ENCODE results near the gene QRFP. TPM values are rescaled to one million over a fixed set of nuclear protein-coding genes. Genes with fewer than 3 reads are reported as not detected.

The QRFP gene
- polyA plus RNA-seq, 3 donors: 0.18 to 0.60 (median 0.21) TPM

DNA sequence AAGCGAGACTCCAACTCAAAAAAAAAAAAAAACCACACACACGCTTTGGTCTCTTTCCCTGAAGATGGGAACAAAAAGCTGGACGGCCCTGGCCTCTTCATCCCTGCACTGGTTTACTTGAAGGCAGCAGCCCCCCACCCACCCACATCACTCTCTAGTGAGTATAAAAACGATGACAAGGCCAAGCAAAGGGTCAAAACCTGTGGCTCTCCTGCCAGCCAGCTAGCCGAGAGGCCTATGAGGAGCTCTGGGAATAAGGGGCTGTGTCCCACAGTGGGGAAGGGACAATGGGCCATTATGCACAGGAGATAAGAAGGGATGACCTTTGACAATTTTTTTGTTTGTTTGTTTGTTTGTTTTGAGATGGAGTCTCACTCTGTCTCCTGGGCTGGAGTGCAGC is 13.1 kb downstream of the QRFP start:
- no peaks in the 10 kb centered on the region for H3K27me3 ChIP-seq (ENCODE audit: control insufficient read depth in 2 of 2, insufficient read depth in 2 of 2, low read length in 2 of 2)
- H3K79me2 ChIP-seq (ENCODE audit: insufficient read depth, low read length): no peaks in the 10 kb centered on the region
- H3K36me3 ChIP-seq (replicated peaks in 1 of 2; ENCODE audit: control insufficient read depth in 1 of 2, insufficient read depth in 2 of 2, low read length in 2 of 2): peaks cover 79 to 99% of the 10 kb centered on the region in 2 donors
- Mint-ChIP-seq H3K9me3 (no peaks in the 10 kb centered on the region), H3K27ac (peak overlapping the region in 1 of 7 donors; percentile 71), H3K36me3 (peaks cover 83 to 96% of the 10 kb centered on the region in 2 donors), H3K4me3 (no peak overlapping the region), H3K27me3 (ENCODE audit: low read depth in 3 of 3) (peaks cover 0 to 2% (median 0%) of the 10 kb centered on the region in 3 donors), H3K4me1 (no peaks in the 10 kb centered on the region)
- no peaks in the 10 kb centered on the region for H4K20me1 ChIP-seq (ENCODE audit: insufficient read depth, low read length)
- H3K9me3 ChIP-seq (replicated peaks in 1 of 2; ENCODE audit: control insufficient read depth in 1 of 2, insufficient read depth in 1 of 2, low read length in 2 of 2): no peaks in the 10 kb centered on the region
- WGBS (ENCODE audit: insufficient coverage): 100% methylated on average over 1 of the region's 5 CpGs
- H2AFZ ChIP-seq (ENCODE audit: insufficient read depth, low read depth, low read length, poor library complexity, severe bottlenecking): no peak overlapping the region
- no peak overlapping the region for H3K4me3 ChIP-seq (replicated peaks in 1 of 3; ENCODE audit: low read depth in 2 of 3, low read length in 3 of 3)
- no peak overlapping the region for H3K9ac ChIP-seq (ENCODE audit: insufficient read depth, low read length, poor library complexity, severe bottlenecking)
- intact Hi-C loops (cut with micrococcal nuclease): no loop called here
- DNase-seq: no peak
- no peaks in the 10 kb centered on the region for H3K4me1 ChIP-seq (ENCODE audit: control insufficient read depth in 1 of 2, insufficient read depth in 2 of 2, low read length in 2 of 2)
- no peak overlapping the region for H3K27ac ChIP-seq (ENCODE audit: low read depth in 1 of 2, low read length in 2 of 2)
- no peak overlapping the region for H3K4me2 ChIP-seq (replicated peaks; ENCODE audit: extremely low read depth, low read length, poor library complexity, severe bottlenecking)
- no peak for TF ChIP-seq CTCF (IDR thresholded peaks at IDR 0.05)

GRCh38 chr9:130882696-130883225 is 13.9 kb downstream of the QRFP start:
- peaks cover 75 to 99% of the 10 kb centered on the region in 2 donors for H3K36me3 ChIP-seq (replicated peaks in 1 of 2; ENCODE audit: control insufficient read depth in 1 of 2, insufficient read depth in 2 of 2, low read length in 2 of 2)
- H3K4me1 ChIP-seq (ENCODE audit: control insufficient read depth in 1 of 2, insufficient read depth in 2 of 2, low read length in 2 of 2): no peaks in the 10 kb centered on the region
- no peak for TF ChIP-seq CTCF (IDR thresholded peaks at IDR 0.05)
- H3K9ac ChIP-seq (ENCODE audit: insufficient read depth, low read length, poor library complexity, severe bottlenecking): no peak overlapping the region
- no peaks in the 10 kb centered on the region for H3K9me3 ChIP-seq (replicated peaks in 1 of 2; ENCODE audit: control insufficient read depth in 1 of 2, insufficient read depth in 1 of 2, low read length in 2 of 2)
- WGBS (ENCODE audit: insufficient coverage): 100% methylated on average over 11 of the region's 15 CpGs
- Mint-ChIP-seq H3K27me3 (ENCODE audit: low read depth in 3 of 3) (peaks cover 0 to 2% (median 0%) of the 10 kb centered on the region in 3 donors), H3K36me3 (peaks cover 82 to 96% of the 10 kb centered on the region in 2 donors), H3K27ac (no peak overlapping the region), H3K4me1 (no peaks in the 10 kb centered on the region), H3K4me3 (no peak overlapping the region), H3K9me3 (no peaks in the 10 kb centered on the region)
- no peaks in the 10 kb centered on the region for H3K79me2 ChIP-seq (ENCODE audit: insufficient read depth, low read length)
- intact Hi-C loops (cut with micrococcal nuclease): no loop called here
- no peak for DNase-seq
- H3K4me3 ChIP-seq (replicated peaks in 1 of 3; ENCODE audit: low read depth in 2 of 3, low read length in 3 of 3): no peak overlapping the region
- no peak overlapping the region for H3K4me2 ChIP-seq (replicated peaks; ENCODE audit: extremely low read depth, low read length, poor library complexity, severe bottlenecking)
- H3K27ac ChIP-seq (ENCODE audit: low read depth in 1 of 2, low read length in 2 of 2): no peak overlapping the region
- H2AFZ ChIP-seq (ENCODE audit: insufficient read depth, low read depth, low read length, poor library complexity, severe bottlenecking): no peak overlapping the region
- H4K20me1 ChIP-seq (ENCODE audit: insufficient read depth, low read length): no peaks in the 10 kb centered on the region
- no peaks in the 10 kb centered on the region for H3K27me3 ChIP-seq (ENCODE audit: control insufficient read depth in 2 of 2, insufficient read depth in 2 of 2, low read length in 2 of 2)

Measured in CD14-positive monocyte (primary cell).